ENCODE measurements around the gene OPN3.

DNA sequence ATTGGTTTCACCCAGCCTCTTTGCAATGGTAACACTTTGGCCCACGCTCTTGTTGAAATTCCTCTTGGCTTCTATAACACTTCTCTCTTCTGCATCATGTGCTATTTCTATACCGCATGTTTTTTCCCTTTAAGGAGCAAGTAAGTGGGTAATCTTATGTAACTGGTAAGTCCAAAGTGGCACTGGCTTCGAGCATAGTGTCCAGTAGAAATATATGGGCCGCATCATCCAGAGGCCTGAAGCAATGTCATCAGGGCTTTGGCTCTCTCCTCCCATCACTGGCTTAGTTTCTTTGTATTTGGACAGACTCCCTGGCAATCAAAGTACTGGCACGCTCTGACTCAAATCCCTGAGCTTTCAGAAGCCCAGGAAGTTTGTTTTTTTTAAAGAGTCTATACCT is 17.5 kb downstream of the OPN3 start:
- TF ChIP-seq POLR2AphosphoS5 (IDR thresholded peaks at IDR 0.05; ENCODE audit: borderline replicate concordance, low read depth, low read length) (no peak), EZH2 (IDR thresholded peaks at IDR 0.05) (no peak)
